HepG2 (cell line): ENCODE results near the gene MRPS25. TPM values are rescaled to one million over a fixed set of nuclear protein-coding genes. Genes with fewer than 3 reads are reported as not detected.
A peak's percentile ranks its signal among the peaks of the same experiment; 100 is the strongest.

Experiments
- ATAC-seq: fragments of 200-7000 bp; cut with Tn5 transposase; 3 replicates; pipeline ENCODE4 v1.9.1; 2020; ENCODE audit warnings: mild to moderate bottlenecking, moderate library complexity
- BruUV-seq: library from RNA; stranded (reverse); fragments of 400-500 nt; replicated peaks from 2 replicates; lab custom pipeline; 2021; lab: Mats Ljungman, UMichigan
- CTCF ChIA-PET: fragments of 300-600 bp; formaldehyde crosslinking; extraction: SDS; loops from one replicate; lab custom pipeline; 2021; ENCODE audit warnings: low total read pairs, inconsistent platforms, low intra/inter-chr PET ratio; lab: Yijun Ruan, JAX
- POLR2A ChIA-PET: fragments of 350-600 bp; sonication (Branson Sonifier 250); formaldehyde crosslinking; loops from one replicate; lab custom pipeline; 2020; ENCODE audit warnings: antibody characterized with exemption, inconsistent platforms; lab: Yijun Ruan, JAX
- DNase-seq: peaks from one replicate; pipeline ENCODE4 v3.0.0-alpha.2; 2015; ENCODE audit warnings: low spot score
- FAIRE-seq: peaks from 3 replicates; lab custom pipeline; 2011; peaks lifted over from hg19 to GRCh38; lab: Jason Lieb, UNC
- H2AFZ ChIP-seq: one replicate; pipeline ENCODE4 v1.6.1; 2011; ENCODE audit warnings: low read length, inconsistent platforms
- H3K27ac ChIP-seq: fragments of 300-600 bp; 3 replicates; pipeline ENCODE4 v1.8.0; 2011; ENCODE audit warnings: mixed run types, mild to moderate bottlenecking, mixed read lengths, low read length, inconsistent platforms; ENCODE audit not compliant: insufficient read depth; ENCODE audit errors: extremely low read length
- H3K27me3 ChIP-seq, 2 experiments: fragments of 200-600 bp in 1 of 2; 2 replicates in 1 of 2; 3 replicates in 1 of 2; pipeline versions ENCODE4 v1.6.0 to v1.8.0; 2011; ENCODE audit warnings: low read length in 2 of 2, mild to moderate bottlenecking in 2 of 2, moderate library complexity in 2 of 2, inconsistent platforms in 1 of 2; ENCODE audit not compliant: insufficient read depth in 2 of 2, control insufficient read depth in 1 of 2
- H3K36me3 ChIP-seq, 2 experiments: fragments of 200-600 bp in 1 of 2; replicated peaks in 1 of 2; 2 replicates in 1 of 2; 3 replicates in 1 of 2; pipeline versions ENCODE4 v1.5.1 to v1.8.0; 2011; ENCODE audit warnings: low read length in 2 of 2, inconsistent platforms in 1 of 2; ENCODE audit not compliant: insufficient read depth in 2 of 2, control insufficient read depth in 1 of 2
- H3K4me1 ChIP-seq: 2 replicates; pipeline ENCODE4 v1.5.1; 2012; ENCODE audit warnings: low read length, inconsistent platforms; ENCODE audit not compliant: insufficient read depth
- H3K4me2 ChIP-seq: 2 replicates; pipeline ENCODE4 v1.6.0; 2011; ENCODE audit warnings: low read depth, low read length, inconsistent platforms
- H3K4me3 ChIP-seq, 3 experiments: fragments of 200-600 bp in 1 of 3; sonication (generic), shearing (Covaris generic) in 1 of 3; replicated peaks in 1 of 3; 2 replicates each; pipeline ENCODE4 v1.5.1; 2011 to 2016; ENCODE audit warnings: low read length in 3 of 3, inconsistent platforms in 2 of 3, low read depth in 2 of 3, mild to moderate bottlenecking in 2 of 3, control low read depth in 1 of 3, mixed read lengths in 1 of 3; ENCODE audit not compliant: insufficient read depth in 1 of 3
- H3K79me2 ChIP-seq: one replicate; pipeline ENCODE4 v1.6.1; 2011; ENCODE audit warnings: low read length, inconsistent platforms; ENCODE audit not compliant: insufficient read depth
- H3K9ac ChIP-seq: 2 replicates; pipeline ENCODE4 v1.6.0; 2011; ENCODE audit warnings: mild to moderate bottlenecking, low read depth, low read length, inconsistent platforms; ENCODE audit not compliant: insufficient read depth
- H3K9me3 ChIP-seq: 2 replicates; pipeline ENCODE4 v1.5.1; 2012; ENCODE audit warnings: mild to moderate bottlenecking, low read length
- H4K20me1 ChIP-seq: 2 replicates; pipeline ENCODE4 v1.6.0; 2011; ENCODE audit warnings: inconsistent platforms, mild to moderate bottlenecking, low read length, moderate library complexity; ENCODE audit not compliant: insufficient read depth
- AGO2 ChIP-seq: fragments of 200-400 bp; formaldehyde crosslinking; optimal IDR thresholded peaks from 2 replicates; pipeline ENCODE3; 2017; ENCODE audit warnings: mild to moderate bottlenecking, low read depth, low read length, moderate library complexity
- HHEX ChIP-seq: IDR thresholded peaks from 2 replicates; pipeline ENCODE4 v1.6.1; 2016; ENCODE audit warnings: control low read depth
- MAFF ChIP-seq: IDR thresholded peaks from 2 replicates; pipeline ENCODE4 v1.6.1; 2011; ENCODE audit warnings: low read depth, low read length, improper control_type of control experiment
- MAFK ChIP-seq, 2 experiments: IDR thresholded peaks in 1 of 2; conservative IDR thresholded peaks in 1 of 2; 2 replicates each; pipeline ENCODE4 v1.6.1; 2011; ENCODE audit warnings: improper control_type of control experiment in 2 of 2, low read length in 2 of 2
- POLR2G ChIP-seq: fragments of 200-400 bp; formaldehyde crosslinking; IDR thresholded peaks from 2 replicates; pipeline ENCODE4 v1.6.1; 2018; ENCODE audit warnings: mild to moderate bottlenecking, low read depth, low read length, moderate library complexity
- TGIF2 ChIP-seq: IDR thresholded peaks from 2 replicates; pipeline ENCODE4 v1.6.1; 2016; ENCODE audit warnings: control low read depth, missing compliant biosample characterization
- XBP1 ChIP-seq: sonication (generic); formaldehyde crosslinking; IDR thresholded peaks from 2 replicates; pipeline ENCODE4 v1.5.0; 2020; ENCODE audit warnings: missing genetic modification reagents
- ZMYM2 ChIP-seq: sonication (generic); formaldehyde crosslinking; IDR thresholded peaks from 2 replicates; pipeline ENCODE4 v1.8.0; 2022; ENCODE audit warnings: mild to moderate bottlenecking, missing genetic modification reagents
- WGBS: methylation state at CpG from one replicate; pipeline ENCODE4 v1.1.6; 2017; ENCODE audit warnings: low lambda C conversion rate; 5-methylcytosine and 5-hydroxymethylcytosine counted together
- in situ Hi-C: cut with HindIII; loops from 2 replicates; pipeline ENCODE4 v1.10.0; 2017; ENCODE audit warnings: low pct_unique_long_range_greater_than_20kb; ENCODE audit not compliant: extremely low pct_ligation_motif_present
- intact Hi-C: fragments of 100-400 bp; cut with micrococcal nuclease; formaldehyde crosslinking; loops from one replicate; pipeline ENCODE4 v1.10.0; 2022; ENCODE audit not compliant: unreplicated experiment
- polyA plus RNA-seq, 8 experiments: library from polyadenylated mRNA; depleted of rRNA in 3 of 8; stranded (reverse) in 7 of 8; unstranded in 1 of 8; fragments of >200 nt; fragmentation: Illumina TruSeq in 4 of 8; extraction: Trizol in 4 of 8; gene quantifications; 2 replicates each; pipeline versions ENCODE4 v1.2.1 to v1.2.3, GENCODE V29; 2011 to 2016; ENCODE audit warnings: low read depth in 4 of 8, missing spikeins in 1 of 8, mixed read lengths in 1 of 8; ENCODE audit not compliant: insufficient read depth in 1 of 8
- total RNA-seq, 5 experiments: library from RNA; depleted of rRNA; stranded (reverse); fragments of >200 nt; fragmentation: Illumina TruSeq; extraction: Trizol; gene quantifications; 2 replicates each; pipeline ENCODE4 v1.2.3, GENCODE V29; 2016; ENCODE audit warnings: low read depth in 1 of 5
- TF ChIP-seq, protein P1 (sequence below): sonication (generic); formaldehyde crosslinking; IDR thresholded peaks from 2 replicates; pipeline ENCODE4 v1.4.0; 2020; ENCODE audit warnings: mild to moderate bottlenecking, missing genetic modification reagents, borderline replicate concordance

MRPS25 gene
- total and polyA plus RNA-seq, 2 of the 13 experiments (the other 11 are each of a cell fraction or from before 2014, with no cell fraction given), result 60.1 to 74.3 TPM

DNA sequence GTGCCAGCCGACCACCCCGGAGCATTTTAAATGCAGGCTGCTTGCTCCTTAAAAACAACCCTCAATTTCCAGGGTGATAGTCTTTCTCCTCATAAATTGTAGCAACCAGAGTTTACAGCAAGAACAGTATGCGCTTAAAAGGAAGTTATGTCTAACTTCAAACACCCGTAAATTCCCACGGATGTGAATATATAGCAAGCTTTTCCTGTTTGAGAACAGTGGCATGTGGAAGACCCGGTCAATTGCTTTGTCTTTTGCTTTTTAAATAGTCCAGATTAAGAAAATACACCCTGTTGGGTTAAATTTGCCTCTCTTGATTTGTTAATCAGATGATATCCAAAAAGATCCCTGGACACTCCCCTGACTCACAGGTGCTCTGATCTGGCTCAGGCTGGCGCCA lies 20.8 kb downstream of the MRPS25 start:
- Histone ChIP-seq H3K9me3 (no peaks in the 10 kb centered on the region), H3K9ac (no peak overlapping the region), H3K79me2 (no peaks in the 10 kb centered on the region), H3K4me3 (no peak overlapping the region), H3K27ac (no peak overlapping the region), H4K20me1 (no peaks in the 10 kb centered on the region), H3K4me2 (no peak overlapping the region), H2AFZ (no peak overlapping the region), H3K4me1 (0 out of 2 replicates have a peak, but pooled peaks cover under 1% of the 10 kb centered on the region), H3K36me3 (peaks cover 40 to 90% of the 10 kb centered on the region in 2 experiments), H3K27me3 (no peaks in the 10 kb centered on the region; a peak in 1 of 5 replicates)
- FAIRE-seq, result no peak
- intact Hi-C loops, result loop anchor here (5.0 kb wide), 1 partner anchor 117 kb away; no protein-coding TSS in a partner anchor
- no peak for ATAC-seq
- DNase-seq, result no peak
- WGBS, result over 99% methylated on average over 7 of the region's 7 CpGs
- no peak for TF ChIP-seq HHEX (CRISPR knock-in tag)
- TF ChIP-seq XBP1 (CRISPR knock-in tag), result no peak
- no peak for TF ChIP-seq TGIF2
- TF ChIP-seq ZMYM2 (CRISPR knock-in tag), result no peak
- BruUV-seq, result no TSS peak
- in situ Hi-C loops, result loop anchor here (10.0 kb wide), 1 partner anchor 120 kb away; no protein-coding TSS in a partner anchor
- ChIA-PET POLR2A (no interaction called here), CTCF (no interaction called here)

DNA sequence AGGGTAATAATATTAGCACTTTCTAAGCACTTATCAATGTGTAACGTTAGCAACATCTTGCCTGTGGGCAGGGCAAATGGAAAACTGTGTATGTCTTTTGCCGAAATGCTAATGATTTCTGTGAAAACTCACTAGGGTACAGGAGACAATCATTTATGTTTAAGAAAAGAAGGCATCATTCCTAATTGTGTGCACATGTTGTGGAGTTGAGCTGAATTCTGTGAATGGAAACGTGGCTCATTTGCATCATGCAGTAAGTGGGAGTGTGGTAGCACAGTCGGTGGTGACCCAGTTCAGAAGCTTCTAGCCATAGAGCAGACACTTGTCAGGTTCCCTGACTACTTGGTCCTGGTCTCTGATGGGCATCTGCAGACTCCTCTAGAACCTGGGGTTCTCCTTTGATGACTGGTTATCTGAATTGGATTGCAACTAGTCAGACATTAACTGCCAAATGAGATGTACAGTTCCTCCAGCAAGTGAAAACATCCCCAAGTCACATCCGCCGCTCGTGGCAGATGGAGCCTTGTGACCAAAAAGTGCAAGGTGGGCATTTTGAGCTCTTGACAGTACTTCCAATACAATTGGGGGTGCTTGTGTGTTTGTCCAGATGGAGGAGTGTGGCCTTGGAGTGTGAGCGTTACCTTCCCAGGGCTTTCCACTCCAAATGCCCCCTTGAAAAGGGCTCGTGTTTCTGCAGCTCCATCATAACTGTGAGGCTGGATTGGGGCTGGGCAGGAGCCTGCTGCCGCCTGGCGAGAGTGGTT lies 21.5 kb downstream of the MRPS25 start:
- H4K20me1 ChIP-seq, result no peaks in the 10 kb centered on the region
- H2AFZ ChIP-seq, result no peak overlapping the region
- intact Hi-C loops (loop anchor here (5.0 kb wide), 1 partner anchor 116 kb away; no protein-coding TSS in a partner anchor), in situ Hi-C loops (loop anchor here (10.0 kb wide), 1 partner anchor 119 kb away; no protein-coding TSS in a partner anchor)
- POLR2A ChIA-PET, result no interaction called here
- no peak for DNase-seq
- ATAC-seq, result no peak
- WGBS, result 96% methylated on average over 11 of the region's 11 CpGs
- TF ChIP-seq MAFF, result peak; percentile 71
- peak; percentile 59 to 83 for TF ChIP-seq MAFK (conservative IDR thresholded peaks at IDR 0.05 in 1 of 2, IDR thresholded peaks at IDR 0.05 in 1 of 2; ENCODE audit: low read length in 2 of 2)
- TF ChIP-seq, protein P1, sequence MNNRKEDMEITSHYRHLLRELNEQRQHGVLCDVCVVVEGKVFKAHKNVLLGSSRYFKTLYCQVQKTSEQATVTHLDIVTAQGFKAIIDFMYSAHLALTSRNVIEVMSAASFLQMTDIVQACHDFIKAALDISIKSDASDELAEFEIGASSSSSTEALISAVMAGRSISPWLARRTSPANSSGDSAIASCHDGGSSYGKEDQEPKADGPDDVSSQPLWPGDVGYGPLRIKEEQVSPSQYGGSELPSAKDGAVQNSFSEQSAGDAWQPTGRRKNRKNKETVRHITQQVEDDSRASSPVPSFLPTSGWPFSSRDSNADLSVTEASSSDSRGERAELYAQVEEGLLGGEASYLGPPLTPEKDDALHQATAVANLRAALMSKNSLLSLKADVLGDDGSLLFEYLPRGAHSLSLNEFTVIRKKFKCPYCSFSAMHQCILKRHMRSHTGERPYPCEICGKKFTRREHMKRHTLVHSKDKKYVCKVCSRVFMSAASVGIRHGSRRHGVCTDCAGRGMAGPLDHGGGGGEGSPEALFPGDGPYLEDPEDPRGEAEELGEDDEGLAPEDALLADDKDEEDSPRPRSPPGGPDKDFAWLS (CRISPR knock-in tag), result no peak
- TF ChIP-seq POLR2G, result peak; percentile 39; the same call in 1 of the 2 replicates
- peak; percentile 9 for TF ChIP-seq AGO2
- H3K4me1 ChIP-seq, result no peaks in the 10 kb centered on the region
- no peaks in the 10 kb centered on the region for H3K9me3 ChIP-seq
- FAIRE-seq, result no peak
- no peak overlapping the region for H3K4me3 ChIP-seq
- no peak overlapping the region for H3K9ac ChIP-seq
- CTCF ChIA-PET, result no interaction called here
- H3K27ac ChIP-seq, result no peak overlapping the region
- no peak overlapping the region for H3K4me2 ChIP-seq
- no peaks in the 10 kb centered on the region for H3K79me2 ChIP-seq
- no TSS peak for BruUV-seq
- no peaks in the 10 kb centered on the region; a peak in 1 of 5 replicates for H3K27me3 ChIP-seq
- peaks cover 36 to 89% of the 10 kb centered on the region in 2 experiments for H3K36me3 ChIP-seq
